CD4-positive, alpha-beta T cell treated with Interleukin-17A for 4 hours (primary cell): Measurements from ENCODE around the gene TBL3.
"Not testable (repeated sequence)": the region's sequence is repeated elsewhere in the genome, so short reads cannot be mapped to it uniquely, and the experiment has no call there.

Experiments
- DNase-seq: peaks from one replicate; pipeline ENCODE4 v3.0.0-alpha.2; 2020; ENCODE audit warnings: mixed read lengths

The TBL3 gene

DNA sequence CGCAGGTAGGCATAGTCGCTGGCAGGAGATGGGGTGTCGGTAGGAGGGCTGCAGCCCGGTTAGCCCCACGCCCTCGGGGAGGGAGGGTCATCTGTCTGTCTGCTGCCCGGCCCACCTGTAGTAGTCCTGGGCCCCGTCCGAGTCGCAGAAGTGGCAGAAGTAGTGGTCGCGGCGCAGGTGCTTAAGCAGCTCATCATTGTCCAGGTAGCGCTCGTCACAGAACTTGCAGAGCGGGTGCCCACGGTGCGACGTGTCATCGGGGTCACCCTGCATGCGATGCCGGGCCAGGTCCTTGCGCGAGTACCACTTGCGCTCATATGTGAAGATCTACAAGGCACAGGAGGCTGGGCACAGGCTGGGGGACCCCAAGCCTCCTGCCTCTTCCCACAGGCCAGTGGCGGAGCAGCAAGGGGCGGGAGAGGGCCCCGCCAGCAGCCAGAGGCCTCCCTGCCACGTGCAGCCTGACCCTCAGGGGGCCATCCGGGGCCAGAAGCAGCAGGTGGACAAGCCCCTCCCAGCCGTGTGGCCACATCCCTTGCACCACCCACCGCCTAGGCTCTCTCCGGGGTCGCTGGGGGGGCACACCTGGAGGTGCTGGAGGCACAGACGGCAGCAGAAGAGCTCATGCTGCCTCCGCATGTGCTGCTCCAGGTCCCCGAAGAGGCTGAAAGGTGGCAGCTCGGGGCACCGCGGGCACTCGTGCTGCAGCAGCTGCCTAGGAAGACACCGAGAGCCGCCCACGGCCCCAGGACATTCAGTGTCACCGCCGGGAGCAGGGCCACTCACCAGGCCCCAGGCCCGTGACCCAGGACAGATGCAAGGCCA lies 30.8 kb downstream of the TBL3 start:
- DNase-seq, result no peak

DNA sequence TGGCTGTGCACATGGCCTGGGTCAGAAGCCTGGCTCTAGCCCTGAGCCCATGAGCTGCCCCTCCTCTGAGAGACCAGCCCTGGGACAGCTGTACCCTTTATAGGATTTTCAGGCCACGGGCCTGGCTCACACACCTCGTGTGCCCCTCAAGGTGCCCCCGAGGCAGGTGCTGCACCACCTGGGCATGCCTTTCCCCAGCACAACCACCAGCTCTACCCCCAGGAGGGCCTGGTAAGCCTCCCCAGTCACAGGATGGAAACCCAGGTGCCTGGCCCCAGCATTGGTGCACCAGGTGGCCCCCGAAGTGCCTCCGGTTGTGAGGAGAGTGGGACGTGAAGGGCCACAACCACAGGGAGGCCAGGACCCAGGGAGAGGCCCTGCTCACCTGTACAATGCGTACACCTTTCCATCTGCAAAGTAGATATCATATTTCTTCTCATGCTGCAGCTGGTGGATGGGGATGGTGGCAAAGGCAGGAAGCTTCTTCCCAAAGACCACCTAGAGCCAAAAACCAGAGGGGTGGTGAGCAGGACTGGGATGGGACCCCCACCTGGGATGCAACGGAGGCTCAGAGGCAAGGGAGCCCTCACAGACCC lies 31.5 kb downstream of the TBL3 start:
- no peak for DNase-seq

DNA sequence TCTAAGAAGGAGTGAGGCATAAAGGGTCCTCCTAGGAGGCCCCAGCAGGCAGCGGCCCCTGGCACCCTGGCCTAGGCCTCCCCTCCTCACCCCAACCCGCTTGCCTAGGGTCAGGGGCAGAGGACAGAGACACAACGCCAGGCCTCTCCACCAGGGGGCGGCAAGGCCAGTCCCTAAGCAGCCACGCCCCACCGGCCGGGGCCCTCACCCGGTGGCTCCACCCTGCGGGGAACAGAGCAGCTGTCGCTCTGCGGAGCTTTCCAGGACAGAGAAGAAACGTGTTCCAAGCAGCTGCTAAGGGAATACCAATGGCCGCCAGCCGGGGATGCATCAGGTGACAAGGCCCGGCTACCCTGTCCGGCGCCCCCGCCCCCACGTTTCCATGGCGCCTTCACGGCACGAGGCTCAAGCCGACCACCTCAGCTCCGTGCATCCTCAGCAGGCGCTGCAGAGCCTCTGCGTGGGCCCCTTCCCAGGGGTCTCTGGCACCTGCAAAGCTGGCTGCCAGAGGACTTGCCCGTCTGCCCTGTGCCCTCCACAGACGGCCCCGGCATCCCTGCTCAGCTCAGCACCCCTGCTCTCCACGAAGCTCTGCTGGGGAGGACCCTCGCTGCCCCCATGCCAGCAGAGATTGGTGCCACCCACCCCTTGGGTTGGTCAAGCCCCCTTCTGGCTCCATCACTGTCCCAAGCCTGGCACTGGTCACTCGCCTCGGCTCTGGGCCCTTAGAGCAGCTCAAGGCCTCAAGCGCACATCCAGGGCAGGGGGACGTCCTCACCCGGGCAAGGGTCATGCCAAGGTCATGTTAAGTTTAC lies 32.2 kb downstream of the TBL3 start:
- peak; percentile 89 for DNase-seq

DNA sequence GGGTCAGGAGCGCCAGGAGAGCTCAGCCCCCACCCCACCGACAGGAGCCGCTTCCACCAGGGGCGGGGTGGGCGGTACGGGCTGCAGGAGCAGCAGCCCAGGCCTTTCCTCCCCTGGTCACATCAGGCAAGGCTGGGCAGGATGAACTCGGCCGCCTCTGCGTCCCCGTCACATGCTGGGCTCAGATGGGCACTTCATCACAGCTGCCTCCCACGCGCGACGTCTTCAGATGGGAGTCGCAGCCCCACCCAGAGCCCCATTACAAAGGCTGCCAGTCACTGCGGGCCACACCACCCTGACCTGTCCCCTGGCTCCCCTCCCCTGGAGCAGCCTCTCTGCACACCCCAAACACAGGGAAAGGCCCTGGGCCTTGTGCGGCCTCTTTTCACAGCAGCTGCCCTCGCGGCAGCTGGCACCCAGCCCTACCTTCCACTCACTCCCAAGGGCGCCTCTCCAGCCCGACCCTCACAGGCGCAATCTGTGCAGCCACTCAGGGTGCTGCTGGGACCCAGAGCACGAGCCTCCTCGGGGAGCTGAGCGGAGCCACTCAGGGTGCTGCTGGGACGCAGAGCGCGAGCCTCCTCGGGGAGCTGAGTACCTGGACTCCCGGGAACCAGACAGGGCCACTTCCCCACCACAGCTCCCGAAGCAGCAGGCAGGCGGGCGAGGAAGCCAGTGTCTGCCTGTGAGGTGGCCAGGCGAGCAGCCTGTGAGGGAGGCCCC lies 33.1 kb downstream of the TBL3 start:
- DNase-seq, result no peak

DNA sequence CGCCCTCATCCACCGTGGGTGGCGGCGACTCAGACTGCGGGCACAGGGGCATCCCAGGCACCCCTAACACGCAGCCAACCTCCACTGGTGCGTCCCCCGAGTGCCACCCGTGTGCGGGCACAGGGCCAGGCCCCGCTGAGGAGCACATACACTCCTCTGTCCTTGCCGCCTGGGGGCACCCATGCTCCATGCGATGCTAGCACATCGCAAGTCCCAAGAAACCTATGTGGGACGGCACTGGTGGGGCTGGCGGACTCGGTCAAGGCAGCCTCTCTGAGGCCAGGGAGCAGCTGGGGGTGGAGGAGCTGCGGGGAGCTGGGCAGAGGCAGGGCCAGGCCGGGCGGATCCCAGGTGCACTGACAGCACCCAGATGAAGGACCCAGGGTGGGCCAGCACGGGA lies 33.8 kb downstream of the TBL3 start:
- no peak for DNase-seq

DNA sequence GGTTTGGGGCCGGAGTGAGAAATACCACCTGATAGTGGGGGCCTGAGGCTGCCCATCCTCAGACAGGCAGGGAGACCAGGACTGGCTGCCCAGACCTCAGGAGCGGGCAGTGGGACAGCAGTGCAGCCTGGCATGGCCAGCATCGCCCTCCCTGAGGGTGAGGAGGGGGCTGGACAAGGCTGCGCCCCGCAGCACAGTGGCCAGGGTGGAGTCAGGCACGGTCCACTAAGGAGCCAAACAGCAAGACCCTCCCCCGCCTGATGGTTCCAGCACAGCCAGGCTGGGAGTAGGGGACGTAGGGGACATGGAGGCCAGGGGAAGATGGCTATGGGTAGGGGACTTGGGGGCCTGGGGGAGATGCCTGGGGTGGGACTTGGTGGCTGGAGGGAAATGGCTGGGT lies 34.5 kb downstream of the TBL3 start:
- no peak for DNase-seq

DNA sequence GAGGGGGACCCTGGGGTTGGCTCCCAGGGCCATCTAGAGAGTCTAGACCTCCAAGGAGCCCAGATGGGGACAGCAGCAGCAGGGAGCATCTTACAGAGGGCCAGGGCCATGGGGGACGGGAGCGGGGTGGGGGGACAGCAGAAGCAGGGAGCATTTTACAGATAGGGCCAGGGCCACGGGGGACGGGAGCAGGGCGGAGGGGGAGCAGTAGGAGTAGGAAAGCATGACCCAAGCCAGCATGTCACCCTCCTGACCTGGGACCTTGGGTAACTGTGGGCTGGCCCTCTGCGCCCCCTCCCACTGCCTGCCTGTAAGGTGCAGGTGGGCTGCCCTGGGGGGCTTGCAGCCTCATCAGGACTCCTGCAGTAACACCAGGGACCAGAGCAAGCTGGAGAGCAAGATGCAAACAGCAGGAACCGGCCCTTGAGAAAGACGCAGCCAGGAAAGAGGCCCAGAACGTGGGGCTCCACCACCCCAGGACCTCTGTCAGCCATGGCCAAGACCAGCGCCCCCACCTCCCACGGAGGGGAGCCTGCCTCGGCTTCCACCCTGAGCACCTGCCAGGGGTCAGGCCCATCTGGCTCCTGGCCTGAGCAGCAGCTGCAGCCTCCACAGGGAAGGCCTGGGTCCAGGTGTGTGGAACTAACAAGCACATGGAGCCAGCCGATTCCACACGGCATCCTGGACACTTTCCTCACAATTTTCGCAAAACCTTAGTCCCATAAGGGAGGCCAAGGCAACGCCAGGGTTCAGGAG lies 35.4 kb downstream of the TBL3 start:
- DNase-seq, result no peak

DNA sequence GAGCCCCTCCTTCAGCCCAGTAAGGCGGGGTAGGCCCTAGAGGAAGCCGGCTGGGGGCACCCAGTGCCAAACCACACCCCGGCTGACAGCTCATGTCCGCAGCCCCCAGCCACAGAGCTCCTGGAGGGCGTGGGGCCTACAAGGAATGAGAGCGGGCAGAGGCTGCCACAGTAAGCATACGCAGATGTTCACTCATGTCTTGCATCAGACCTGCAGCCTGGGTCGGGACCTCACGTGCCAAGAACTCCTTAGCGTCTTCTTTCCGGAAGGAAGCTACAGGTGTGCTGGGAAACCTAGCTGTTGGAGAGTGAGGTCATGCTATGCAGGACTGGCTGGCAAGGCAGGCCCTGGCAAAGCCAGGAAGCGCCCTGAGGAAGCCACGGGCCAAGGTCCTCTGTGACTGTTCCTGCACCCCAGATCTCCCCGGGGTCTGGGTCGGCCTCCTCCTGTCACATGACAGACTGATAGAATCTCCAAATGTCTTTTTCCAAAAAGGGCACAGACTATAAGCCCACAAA lies 36.2 kb downstream of the TBL3 start:
- no peak for DNase-seq

DNA sequence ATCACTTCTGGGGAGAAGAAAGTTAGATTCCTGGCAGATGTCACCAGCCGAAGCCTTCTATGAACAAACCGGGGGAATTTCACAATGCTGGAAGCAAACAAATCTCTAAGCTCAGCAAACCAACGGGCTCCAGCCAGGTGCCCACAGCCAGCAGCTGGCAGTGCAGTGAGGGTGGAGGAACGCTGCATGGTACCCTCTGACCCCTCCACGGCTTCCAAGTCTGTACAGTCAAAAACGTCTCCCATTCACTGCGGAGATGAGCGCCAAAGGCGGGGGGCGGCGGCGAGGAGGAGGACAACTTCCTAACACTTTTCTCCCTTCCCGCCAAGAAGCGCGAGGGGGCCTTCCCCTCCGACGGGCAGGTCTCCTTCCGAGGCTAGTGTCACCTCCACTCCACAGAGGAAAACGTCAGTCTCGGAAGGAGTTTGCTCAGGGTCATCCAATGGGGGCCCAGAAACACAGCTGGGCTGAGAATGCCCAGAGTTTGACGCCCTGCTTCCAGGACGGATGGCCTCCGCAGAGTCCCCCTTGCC lies 36.8 kb downstream of the TBL3 start:
- DNase-seq, result no peak

DNA sequence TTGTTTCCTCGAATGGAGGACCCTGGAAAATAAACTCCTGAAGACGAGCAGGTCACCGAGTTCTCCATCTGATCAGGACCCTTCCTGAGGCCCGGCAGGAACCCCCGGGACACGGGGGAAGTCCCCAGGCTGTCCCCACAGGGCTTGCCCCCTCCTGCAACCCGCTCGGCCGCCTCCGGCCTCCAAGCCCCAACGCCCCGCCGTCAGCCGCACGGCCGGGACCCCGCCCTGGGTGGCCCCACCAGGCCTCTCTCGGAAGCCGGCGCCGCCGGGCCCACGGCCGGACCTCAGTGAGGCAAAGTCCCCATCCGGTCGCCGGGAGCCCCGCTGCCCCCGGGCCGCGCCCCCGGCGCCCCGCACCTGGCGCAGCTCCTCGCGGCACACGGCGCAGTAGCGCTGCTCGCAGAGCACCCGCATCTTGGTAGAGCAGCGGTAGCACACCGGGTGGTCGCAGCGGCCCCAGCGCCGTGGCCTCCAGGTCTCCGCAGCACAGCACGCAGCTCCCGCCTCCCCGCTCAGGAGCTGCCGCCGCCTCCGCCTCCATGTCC lies 37.4 kb downstream of the TBL3 start:
- DNase-seq, result no peak

DNA sequence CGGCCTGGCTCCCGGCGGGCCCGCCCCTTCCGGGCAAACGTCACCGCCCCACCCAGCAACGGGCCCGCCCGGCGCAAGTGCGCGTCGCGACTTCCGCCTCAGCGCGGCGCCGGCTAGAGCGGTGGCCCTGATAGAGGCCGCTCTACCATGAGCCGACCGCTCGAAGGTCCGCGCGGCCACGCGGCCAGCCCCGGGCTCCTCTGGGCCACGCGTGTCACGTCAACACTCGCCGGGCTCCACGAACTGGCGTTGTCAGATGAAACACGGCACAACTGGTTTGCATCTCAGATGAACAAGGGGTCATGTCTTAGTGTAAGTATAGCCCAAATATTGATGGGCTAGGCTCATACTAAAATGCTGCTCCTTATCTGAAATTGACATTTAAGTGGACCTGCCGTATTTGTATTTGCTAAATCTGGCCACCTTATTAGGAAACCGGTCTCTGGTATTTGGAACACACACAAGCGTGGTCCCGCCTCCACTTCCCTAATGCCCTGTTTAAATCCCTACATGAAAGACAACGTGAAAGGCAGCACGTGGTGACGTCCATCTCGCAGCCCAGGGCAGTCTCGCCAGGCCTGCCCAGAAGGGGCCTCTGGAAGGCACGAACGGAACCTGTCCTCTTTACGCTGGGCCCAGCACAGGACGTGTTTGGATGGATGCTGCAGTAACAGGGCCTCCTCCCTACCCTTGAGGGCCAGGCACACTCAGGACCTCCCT lies 38.1 kb downstream of the TBL3 start, which contains the start of gene ZNF598:
Gene ZNF598 (minus strand): TSS at position 31 of the 720 bp plus-strand sequence.
- DNase-seq, result peak; percentile 86

DNA sequence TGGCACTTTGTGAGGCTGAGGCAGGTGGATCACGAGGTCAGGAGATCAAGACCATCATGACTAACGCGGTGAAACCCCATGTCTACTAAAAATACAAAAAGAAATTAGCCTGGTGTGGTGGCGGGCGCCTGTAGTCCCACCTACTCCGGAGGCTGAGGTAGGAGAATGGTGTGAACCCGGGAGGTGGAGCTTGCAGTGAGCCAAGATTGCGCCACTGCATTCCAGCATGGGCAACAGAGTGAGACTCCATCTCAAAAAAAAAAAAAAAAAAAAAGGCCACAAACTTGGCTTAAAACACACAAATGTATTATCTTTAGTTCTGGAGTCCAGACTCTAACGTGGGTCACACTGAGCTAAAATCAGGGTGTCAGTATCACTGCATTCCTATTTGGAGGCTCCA lies 39.9 kb downstream of the TBL3 start:
- not testable (repeated sequence) for DNase-seq

DNA sequence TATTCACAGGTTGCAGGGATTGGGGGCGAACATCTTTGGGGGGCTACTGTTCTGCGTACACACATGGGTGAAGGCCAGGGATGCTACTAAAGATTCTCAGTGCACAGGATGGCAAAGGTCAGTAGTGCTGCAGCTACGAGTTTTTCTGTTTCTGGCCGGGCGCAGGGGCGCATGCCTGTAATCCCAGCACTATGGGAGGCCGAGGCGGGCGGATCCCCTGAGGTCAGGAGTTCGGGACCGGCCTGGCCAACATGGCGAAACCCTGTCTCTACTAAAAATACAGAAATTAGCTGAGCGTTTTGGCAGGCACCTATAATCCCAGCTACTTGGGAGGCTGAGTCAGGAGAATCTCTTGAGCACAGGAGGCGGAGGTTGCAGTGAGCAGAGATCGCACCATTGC lies 41.7 kb downstream of the TBL3 start:
- no peak for DNase-seq

DNA sequence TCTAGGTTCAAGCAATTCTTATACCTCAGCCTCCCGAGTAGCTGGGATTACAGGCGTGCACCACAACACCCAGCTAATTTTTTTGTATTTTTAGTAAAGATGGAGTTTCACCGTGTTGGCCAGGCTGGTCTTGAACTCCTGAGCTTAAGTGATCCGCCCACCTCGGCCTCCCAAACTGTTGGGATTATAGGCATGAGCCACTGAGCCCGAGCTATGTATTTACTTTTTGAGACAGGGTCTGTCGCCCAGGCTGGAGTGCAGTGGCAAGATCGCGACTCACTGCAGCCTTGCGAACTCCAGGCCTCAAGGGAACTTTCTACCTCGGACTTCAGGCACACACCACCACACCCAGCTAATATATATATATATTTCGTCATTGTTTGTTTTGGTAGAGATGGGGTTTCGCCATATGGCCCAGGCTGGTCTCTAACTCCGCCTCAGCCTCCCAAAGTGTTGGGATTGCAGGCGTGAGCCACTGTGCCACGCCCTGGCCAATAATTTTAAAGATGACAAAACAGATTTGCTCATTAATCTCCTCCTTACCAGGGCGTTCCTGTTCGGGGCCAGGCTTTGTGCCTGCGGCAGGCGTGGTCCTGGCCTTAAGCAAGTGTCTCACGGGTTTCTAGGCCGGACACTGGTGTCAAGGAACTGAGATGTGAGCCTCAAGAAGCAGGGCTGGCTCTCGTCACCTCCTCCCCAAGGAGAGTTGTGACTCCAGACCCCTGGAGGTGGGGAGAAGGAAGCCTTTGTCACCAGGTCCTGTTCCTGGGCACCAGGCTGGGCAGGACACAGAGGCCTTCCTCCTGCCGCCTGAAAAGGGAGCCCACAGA lies 43.5 kb downstream of the TBL3 start:
- no peak for DNase-seq

DNA sequence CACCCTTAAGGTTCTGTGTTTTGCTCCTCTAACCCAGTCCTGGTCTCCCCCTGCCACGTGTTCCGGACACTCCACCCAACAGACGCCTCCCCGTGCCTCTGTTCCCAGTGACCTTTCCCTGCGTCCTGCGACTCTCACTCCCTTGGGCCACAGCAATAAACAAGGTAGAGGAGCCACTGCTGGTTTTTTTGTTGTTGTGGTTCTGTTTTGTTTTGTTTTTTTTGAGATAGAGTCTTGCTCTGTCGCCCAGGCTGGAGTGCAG lies 44.0 kb downstream of the TBL3 start:
- no peak for DNase-seq

DNA sequence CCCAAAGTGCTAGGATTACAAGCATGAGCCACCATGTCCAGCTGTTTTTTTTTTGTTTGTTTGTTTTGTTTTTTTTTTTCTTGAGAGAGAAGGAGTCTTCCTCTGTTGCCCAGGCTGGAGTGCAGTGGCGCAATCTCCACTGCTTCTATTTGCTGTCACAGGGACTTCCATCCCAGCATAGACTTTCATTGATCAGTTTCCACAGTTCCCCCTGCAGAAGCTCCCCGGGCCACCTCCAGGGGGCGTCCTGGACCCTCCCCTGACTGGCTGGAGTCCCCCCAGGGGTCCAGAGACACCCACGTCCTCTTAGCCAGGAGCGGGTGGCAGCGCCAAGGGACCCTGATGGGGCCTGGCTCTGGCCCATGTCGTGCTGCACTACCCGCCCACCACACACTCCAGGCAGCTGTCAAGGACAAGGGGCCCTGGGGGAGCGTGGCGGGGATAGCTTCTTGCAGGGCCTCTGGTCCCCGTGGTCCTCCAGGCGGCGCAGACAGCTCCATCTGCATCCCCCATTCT lies 44.6 kb downstream of the TBL3 start:
- peak; percentile 49 for DNase-seq

DNA sequence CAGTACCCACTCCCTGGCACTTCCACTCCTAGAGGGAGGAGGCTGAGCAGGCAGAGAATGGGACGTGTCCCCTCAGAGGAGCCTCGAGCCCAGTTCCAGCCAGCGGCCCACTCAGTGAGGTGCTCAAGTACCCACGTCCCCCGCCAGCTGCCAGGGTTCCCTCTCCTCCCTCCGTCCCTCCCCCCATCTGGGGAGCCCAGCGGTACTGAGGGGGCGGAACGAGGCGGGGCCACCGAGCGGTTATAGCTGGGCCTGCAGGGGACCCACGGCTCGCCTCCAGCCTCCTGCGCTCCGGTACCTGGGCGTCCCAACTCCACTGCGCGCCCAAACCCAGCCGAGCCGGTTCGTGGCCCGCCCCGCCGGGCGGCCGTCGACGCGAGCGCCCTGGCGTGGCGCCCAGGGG lies 47.7 kb downstream of the TBL3 start, which contains the start of gene NPW:
Gene NPW (plus strand): TSS at position 268 of the 403 bp plus-strand sequence.
- peak; percentile 26 for DNase-seq

DNA sequence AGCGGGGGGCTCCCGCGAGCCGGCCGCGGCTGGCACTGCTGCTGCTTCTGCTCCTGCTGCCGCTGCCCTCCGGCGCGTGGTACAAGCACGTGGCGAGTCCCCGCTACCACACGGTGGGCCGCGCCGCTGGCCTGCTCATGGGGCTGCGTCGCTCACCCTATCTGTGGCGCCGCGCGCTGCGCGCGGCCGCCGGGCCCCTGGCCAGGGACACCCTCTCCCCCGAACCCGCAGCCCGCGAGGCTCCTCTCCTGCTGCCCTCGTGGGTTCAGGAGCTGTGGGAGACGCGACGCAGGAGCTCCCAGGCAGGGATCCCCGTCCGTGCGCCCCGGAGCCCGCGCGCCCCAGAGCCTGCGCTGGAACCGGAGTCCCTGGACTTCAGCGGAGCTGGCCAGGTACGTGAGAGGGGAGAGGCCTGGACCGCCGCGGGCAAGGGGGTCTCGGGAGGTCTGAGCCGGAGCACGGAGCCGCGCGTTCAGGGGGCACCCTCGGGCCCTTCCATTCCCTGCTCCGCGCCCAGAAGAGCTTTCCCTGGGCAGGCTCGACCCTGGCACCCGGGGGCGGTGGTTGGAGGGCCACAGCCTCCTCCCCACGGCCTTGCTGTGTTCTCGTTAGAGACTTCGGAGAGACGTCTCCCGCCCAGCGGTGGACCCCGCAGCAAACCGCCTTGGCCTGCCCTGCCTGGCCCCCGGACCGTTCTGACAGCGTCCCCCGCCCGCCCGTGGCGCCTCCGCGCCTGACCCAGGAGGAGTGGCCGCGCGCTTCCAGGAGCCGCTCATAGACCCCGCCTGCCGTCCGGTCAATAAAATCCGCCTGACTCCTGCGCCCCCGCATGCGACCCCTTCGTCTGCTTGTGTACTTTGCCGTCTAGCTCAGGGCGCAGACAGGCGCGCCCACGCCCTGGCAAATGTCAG lies 48.3 kb downstream of the TBL3 start:
- DNase-seq, result no peak

DNA sequence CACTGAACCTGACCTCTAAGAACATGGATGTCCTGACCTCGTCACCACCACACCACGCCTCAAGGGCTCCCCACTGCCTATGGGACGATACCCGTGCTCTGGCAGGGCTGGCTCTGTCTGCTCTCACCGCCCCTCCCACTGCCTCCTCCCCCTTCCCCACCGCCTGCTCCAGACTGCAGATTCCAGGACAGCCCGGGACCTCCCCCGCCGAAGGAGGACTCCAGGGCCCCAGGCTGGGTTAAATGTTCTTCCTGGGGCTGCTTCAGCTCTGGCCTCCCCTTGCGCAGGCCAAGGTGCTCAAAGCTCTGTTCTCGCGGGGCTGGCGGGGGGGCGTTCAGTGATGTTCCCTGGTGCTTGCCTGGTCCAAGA lies 50.9 kb downstream of the TBL3 start:
- DNase-seq, result peak; percentile 32
